Osteoblast (primary cell): Measurements from ENCODE around the gene THOC1. TPM values are rescaled to one million over a fixed set of nuclear protein-coding genes. Genes with fewer than 3 reads are reported as not detected.

Experiments
- DNase-seq: peaks from one replicate; pipeline ENCODE4 v3.0.0; 2011; ENCODE audit warnings: low spot score, mixed read lengths; ENCODE audit not compliant: insufficient read length; ENCODE audit errors: missing footprints
- H2AFZ ChIP-seq: 2 replicates; pipeline ENCODE4 v1.6.0; 2011; ENCODE audit warnings: mild to moderate bottlenecking, low read length
- H3K27ac ChIP-seq: 2 replicates; pipeline ENCODE4 v1.5.1; 2011; ENCODE audit warnings: mild to moderate bottlenecking, low read depth, low read length, moderate library complexity
- H3K27me3 ChIP-seq: 2 replicates; pipeline ENCODE4 v1.6.0; 2012; ENCODE audit warnings: mild to moderate bottlenecking, control low read depth, inconsistent platforms, low read length, moderate library complexity; ENCODE audit not compliant: insufficient read depth
- H3K36me3 ChIP-seq: 2 replicates; pipeline ENCODE4 v1.5.1; 2011; ENCODE audit warnings: mild to moderate bottlenecking, low read length, control low read depth, moderate library complexity; ENCODE audit not compliant: insufficient read depth
- H3K4me1 ChIP-seq: 2 replicates; pipeline ENCODE4 v1.5.1; 2011; ENCODE audit warnings: mild to moderate bottlenecking, low read length, control low read depth, moderate library complexity; ENCODE audit not compliant: insufficient read depth
- H3K4me2 ChIP-seq: 2 replicates; pipeline ENCODE4 v1.6.0; 2011; ENCODE audit warnings: mild to moderate bottlenecking, low read length; ENCODE audit not compliant: insufficient read depth
- H3K4me3 ChIP-seq: fragments of 200-600 bp; sonication (generic); 3 replicates; pipeline ENCODE4 v1.5.1; 2012; ENCODE audit warnings: mild to moderate bottlenecking, low read length, inconsistent platforms; ENCODE audit not compliant: insufficient read depth
- H3K79me2 ChIP-seq: 2 replicates; pipeline ENCODE4 v1.6.0; 2012; ENCODE audit warnings: mild to moderate bottlenecking, low read length, control low read depth, inconsistent platforms; ENCODE audit not compliant: insufficient read depth
- H3K9me3 ChIP-seq: 2 replicates; pipeline ENCODE4 v1.5.1; 2011; ENCODE audit warnings: low read depth, low read length, control low read depth
- H4K20me1 ChIP-seq: 2 replicates; pipeline ENCODE4 v1.6.0; 2012; ENCODE audit warnings: mild to moderate bottlenecking, low read length, control low read depth; ENCODE audit not compliant: insufficient read depth
- CTCF ChIP-seq: IDR thresholded peaks from 2 replicates; pipeline ENCODE4 v1.5.1; 2011; ENCODE audit warnings: mild to moderate bottlenecking, low read depth, low read length, moderate library complexity; ENCODE audit errors: extremely low read depth
- total RNA-seq: library from RNA; depleted of rRNA; stranded (reverse); fragments of >200 nt; gene quantifications from 2 replicates; pipeline ENCODE4 v1.2.3, GENCODE V29; 2012

THOC1 gene
- total RNA-seq, 1 donor: 43.1 TPM

DNA sequence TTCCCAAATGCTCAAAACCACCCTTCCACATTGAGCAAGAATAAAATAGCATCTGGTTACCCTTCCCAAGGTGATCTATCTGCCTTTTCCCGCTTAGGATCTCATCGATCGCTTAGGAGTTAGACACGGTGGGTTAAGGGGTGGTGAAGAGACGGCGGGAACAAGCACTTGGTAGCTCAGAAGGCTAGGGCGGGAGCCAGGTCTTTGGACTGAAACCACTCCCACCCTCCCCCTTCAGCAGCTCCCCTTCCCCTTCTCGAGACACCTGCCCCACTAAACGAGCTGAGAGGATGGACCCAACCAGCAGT, 513 bp downstream of the THOC1 start:
- Histone ChIP-seq H3K79me2 (peaks cover 25% of the 10 kb centered on the region), H3K27ac (peak overlapping the region; percentile 97), H3K27me3 (no peaks in the 10 kb centered on the region), H3K4me1 (peaks cover 11% of the 10 kb centered on the region), H3K9me3 (no peaks in the 10 kb centered on the region), H4K20me1 (no peaks in the 10 kb centered on the region), H3K4me2 (peak overlapping the region; percentile 100), H3K36me3 (peaks cover 17% of the 10 kb centered on the region), H2AFZ (peak overlapping the region; percentile 93), H3K4me3 (peak overlapping the region; percentile 92)
- peak; percentile 68 for DNase-seq
- TF ChIP-seq CTCF: no peak

DNA sequence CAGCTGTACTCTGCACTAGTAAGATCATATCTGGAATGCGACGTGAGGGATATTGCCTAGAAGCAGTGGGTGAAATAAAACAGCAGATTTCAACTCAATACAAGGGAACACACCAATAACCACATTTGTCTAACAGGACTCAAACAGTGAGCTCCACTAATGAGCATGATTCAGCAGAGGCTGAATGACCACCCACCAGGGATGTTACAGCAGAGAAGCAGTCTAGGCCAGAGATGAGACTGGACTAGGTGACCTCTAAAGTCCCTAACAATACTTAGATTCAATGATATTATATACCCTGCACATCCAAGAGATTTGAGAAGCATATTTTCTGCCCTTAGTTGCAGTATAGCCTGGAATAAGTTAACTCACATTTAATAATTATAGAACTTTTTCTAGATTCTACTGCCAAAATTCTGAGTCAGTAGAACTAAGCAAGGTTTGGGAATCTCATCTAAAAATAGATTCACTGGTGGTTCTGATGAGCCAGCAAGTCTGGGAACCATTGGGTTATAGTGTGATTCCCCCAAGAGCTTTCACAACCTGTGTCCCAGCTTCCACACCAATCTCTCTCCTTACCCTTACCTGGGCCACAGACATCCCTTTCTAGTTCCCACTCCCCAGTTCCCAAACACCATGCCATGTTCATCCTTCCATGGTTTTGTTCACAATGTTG, 6.3 kb downstream of the THOC1 start:
- H3K79me2 ChIP-seq: peaks cover 12% of the 10 kb centered on the region
- H4K20me1 ChIP-seq: no peaks in the 10 kb centered on the region
- peak overlapping the region; percentile 1 for H3K4me2 ChIP-seq
- H2AFZ ChIP-seq: no peak overlapping the region
- peak; percentile 65 for DNase-seq
- peaks cover 9% of the 10 kb centered on the region for H3K4me1 ChIP-seq
- peaks cover 37% of the 10 kb centered on the region for H3K36me3 ChIP-seq
- TF ChIP-seq CTCF: no peak
- no peak overlapping the region for H3K4me3 ChIP-seq
- no peaks in the 10 kb centered on the region for H3K27me3 ChIP-seq
- peak overlapping the region; percentile 66 for H3K27ac ChIP-seq
- H3K9me3 ChIP-seq: no peaks in the 10 kb centered on the region

- Histone ChIP-seq H3K27ac (no peak overlapping the region), H3K4me3 (no peak overlapping the region), H3K4me1 (peaks cover 9% of the 10 kb centered on the region), H3K4me2 (no peak overlapping the region), H3K36me3 (peaks cover 47% of the 10 kb centered on the region), H3K79me2 (peaks cover 3% of the 10 kb centered on the region), H3K9me3 (no peaks in the 10 kb centered on the region), H3K27me3 (no peaks in the 10 kb centered on the region), H2AFZ (no peak overlapping the region), H4K20me1 (no peaks in the 10 kb centered on the region)
- no peak for TF ChIP-seq CTCF
- no peak for DNase-seq
Observed at GRCh38 chr18:260547-260946, 7.3 kb downstream of the THOC1 start.

DNA sequence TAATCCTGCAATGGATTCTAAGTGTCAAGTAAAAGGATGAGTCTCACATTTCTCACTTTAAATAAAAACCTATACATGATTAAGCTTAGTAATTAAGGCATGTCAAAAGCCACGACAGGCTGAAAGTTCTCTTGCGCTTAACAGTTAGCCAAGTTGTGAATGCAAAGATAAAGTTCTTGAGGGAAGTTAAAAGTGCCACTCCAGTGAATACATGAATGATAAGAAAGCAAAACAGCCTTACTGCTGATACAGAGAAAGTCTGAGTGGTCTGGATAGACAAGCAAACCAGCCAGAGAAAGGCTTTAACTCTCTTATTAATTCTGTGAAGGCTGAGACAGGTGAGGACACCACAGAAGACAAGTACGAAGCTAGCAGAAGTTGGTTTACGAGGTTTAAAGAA, 12.7 kb downstream of the THOC1 start:
- no peak overlapping the region for H3K4me2 ChIP-seq
- DNase-seq: no peak
- no peaks in the 10 kb centered on the region for H3K27me3 ChIP-seq
- H3K79me2 ChIP-seq: no peaks in the 10 kb centered on the region
- no peak overlapping the region for H3K4me3 ChIP-seq
- H3K9me3 ChIP-seq: no peaks in the 10 kb centered on the region
- no peak for TF ChIP-seq CTCF
- H3K4me1 ChIP-seq: no peaks in the 10 kb centered on the region
- H2AFZ ChIP-seq: no peak overlapping the region
- no peak overlapping the region for H3K27ac ChIP-seq
- peaks cover 62% of the 10 kb centered on the region for H3K36me3 ChIP-seq
- H4K20me1 ChIP-seq: no peaks in the 10 kb centered on the region
